NCI-H1417 treated with DMSO at 0.1 percent for 48 hours (cell line): Measurements from ENCODE around the gene CCDC91.

Experiments
- DNase-seq: peaks from one replicate; lab custom pipeline; 2025; lab: John Stamatoyannopoulos, UW

Gene CCDC91, protein sequence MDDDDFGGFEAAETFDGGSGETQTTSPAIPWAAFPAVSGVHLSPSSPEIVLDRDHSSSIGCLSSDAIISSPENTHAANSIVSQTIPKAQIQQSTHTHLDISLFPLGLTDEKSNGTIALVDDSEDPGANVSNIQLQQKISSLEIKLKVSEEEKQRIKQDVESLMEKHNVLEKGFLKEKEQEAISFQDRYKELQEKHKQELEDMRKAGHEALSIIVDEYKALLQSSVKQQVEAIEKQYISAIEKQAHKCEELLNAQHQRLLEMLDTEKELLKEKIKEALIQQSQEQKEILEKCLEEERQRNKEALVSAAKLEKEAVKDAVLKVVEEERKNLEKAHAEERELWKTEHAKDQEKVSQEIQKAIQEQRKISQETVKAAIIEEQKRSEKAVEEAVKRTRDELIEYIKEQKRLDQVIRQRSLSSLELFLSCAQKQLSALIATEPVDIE

DNA sequence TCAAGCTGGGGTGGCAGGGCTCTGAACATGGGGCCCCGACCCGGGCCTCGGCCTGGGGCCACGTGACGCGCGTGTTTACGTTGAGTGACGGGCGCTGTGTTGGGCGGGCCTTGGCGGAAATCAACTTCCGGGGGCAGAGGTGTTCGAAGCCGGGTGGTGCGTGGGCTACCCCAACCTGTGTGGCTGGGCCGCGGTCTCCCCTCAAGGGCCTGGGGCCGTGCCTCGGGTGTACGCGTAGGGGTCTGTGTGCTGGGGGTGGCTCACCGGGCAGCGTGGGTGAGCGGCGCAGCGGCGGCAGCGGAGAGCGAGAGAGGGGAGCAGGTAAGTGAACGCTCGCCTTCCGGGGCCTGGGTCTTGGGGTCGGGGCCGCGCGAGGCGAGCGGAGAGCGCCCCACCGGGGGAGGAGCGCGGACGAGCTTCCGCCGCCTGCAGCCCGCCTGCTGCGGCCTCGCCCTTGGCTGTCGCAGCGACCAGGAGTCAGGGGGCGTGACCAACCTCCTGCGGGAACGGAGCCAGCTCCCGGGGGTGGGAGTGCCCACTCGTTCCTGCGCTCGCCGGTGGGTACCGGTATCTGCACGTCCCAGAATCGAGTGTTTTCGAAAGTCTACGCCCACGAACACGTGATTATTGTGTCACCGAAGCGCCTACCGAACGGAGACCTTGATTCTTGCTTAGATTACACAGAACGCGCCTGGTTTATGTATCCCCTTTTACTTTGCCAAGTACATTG lies at the start of gene CCDC91:
TSS of gene CCDC91 (plus strand) at position 136 of the 730 bp plus-strand sequence. CDS start 66,760 bp downstream, outside the sequence.
- peak; percentile 64 for DNase-seq

DNA sequence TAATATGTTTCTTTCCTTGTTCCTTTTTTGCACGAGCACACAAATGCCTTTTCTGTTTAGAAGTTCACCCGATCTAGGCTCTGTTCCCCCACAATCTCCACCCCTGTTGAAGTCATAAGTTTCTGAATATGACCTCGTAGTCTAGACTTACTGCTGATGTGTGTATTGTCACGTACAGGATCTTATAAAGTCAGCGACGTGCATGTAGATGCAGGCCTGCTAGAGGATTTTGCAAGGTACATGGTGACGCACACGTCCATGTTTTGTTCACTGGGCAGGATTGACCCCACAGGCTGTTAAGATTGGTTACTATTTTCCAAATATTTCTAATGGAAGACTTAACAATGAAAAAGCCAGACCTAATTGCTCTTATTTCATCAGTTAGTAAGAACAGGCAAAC lies 46.2 kb upstream of the CCDC91 start:
- no peak for DNase-seq

DNA sequence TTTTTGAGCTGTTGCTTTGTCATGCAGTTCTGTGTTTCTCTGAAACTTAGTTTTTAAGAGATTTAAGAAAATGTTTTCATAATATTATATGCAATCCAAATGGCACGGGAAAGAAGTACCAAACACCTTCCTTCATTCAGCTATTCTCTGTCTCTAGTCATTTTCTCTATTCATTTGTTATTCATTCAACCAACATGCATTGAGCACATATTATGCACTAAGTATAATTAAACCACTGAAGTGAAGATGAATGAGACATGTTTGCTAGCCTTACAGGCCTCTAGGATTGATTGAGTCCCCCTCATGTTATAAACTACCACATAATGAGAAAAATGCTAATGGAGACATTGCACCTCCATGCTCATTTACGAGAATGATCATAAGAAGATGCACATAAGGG lies 45.7 kb upstream of the CCDC91 start:
- DNase-seq = no peak

DNA sequence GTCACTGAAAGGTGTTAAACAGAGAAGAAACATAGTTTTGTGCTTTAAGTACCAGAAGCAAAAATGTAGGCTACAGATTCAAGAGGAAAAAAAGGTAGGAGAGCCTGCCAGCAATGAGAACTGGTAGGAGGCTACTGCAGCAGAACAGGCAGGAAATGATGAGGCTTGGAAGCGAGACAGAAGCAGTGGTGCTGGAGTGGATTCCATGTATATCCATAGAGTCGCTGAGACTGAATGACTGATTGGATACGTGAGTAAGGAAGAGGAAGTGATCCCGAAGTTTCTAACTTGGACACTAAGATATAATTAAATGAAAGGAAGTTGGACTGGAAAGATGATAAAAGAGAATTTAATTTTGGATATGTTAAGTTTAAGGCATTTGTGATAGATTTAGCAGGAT lies 45.0 kb upstream of the CCDC91 start:
- DNase-seq = no peak

DNA sequence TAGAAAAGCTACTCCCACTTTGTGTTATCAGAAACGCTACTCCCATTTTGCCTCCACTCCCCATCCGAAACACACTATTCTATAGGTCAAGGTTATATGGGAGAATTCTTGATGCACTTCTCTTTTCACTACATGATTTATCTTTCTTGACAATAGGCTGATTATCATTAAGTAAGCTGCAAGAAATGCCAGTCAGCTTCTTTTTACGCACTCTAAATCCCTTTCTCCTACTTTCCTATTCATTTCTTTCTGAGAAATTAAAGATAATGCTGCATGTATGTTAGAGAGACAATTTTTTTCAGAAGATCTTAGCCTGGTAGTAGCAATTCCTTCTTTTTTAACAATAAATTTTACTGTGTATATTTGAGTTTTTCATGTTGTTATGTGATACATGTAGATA lies 41.0 kb upstream of the CCDC91 start:
- no peak for DNase-seq

DNA sequence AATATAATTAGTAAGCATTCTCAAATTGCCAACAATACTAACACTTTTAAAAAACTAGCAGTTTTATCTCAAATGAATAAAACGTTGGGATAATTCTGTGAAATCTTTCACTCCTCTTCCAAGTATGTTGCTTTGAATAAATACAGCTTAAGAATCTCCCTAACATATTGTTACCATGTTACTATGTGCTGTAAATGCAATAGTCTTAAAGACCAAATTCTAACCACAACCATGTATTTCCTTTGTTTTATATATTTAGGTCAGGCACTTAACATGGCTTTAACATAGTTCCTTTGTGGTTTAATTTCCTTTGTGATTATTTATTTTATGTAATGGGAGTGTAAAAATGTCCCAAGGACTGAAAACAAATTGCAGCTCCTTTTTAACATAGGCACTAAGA lies 33.9 kb upstream of the CCDC91 start:
- DNase-seq = no peak

DNA sequence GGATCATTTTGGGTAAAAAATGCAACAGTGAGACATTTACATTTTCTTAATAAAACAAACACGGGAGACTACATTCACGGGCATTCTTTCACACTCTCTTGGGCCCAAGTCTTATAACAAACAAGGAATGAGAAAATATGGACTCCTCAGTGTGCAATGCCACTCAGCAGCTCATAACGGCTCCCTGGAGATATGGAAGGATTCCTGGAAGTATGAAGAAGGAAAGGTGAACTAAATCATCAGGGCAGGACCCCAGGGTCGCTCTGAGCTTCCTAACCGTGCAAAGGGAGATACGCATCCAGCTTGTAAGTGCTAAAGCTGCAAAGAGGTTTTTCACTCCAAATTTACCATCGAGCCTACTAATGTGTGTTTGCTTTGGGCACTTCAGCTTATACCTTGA lies 33.5 kb upstream of the CCDC91 start:
- no peak for DNase-seq

DNA sequence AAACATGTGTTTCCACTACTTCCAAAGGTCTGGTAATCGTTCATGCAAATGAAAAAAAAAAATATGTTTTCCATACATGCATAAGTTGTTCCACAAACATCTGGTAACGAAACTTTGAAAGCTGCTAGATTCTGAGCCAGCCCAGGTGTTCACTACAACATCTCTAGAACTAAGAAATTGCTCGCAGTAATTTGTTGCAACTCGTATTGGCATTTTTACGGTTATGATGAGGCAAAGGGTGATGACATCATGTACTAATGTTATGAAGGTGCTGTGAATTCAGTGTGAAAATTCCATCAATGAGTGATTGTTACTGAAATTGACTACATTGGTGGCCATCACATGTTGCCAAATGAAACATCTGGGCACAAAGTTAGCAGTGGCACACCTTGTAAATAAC lies 31.9 kb upstream of the CCDC91 start:
- no peak for DNase-seq

DNA sequence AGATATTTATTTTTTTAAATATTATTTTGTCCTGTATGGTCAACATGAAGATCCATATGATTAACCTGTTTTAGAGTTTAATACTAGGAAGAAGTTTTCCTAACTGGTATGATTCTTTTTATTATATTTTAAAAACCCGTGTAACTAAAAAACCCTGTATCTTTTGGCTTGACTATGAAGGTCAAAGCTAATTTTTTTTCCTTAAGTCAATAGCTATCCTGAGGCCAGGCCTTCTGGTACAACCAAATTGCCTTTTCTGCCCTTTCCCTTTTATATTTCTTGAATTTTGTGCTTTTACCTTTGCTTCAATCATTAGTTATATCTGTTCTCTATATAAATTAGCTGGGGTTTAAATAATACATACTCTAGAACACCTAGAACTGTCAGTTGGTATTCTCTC lies 30.6 kb upstream of the CCDC91 start:
- DNase-seq = no peak

DNA sequence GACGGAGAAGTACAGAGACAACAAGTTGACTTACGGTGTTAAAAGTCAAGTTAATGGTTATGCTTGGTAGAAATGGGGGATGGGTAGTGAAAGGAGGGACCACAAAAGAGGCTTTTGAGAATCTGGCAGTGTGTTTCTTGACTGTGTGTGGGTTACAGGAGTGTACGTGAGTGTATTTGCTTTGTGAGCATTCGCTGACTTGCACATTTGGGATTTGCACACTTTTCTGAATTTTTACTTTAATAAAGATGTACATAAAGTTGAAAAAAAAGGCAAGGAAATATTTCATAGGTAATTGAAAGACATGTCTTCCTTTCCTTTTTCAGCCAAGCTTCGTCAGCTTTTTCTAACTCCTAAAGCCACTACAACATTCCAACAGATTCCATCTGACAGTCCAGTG lies 28.6 kb upstream of the CCDC91 start:
- no peak for DNase-seq

DNA sequence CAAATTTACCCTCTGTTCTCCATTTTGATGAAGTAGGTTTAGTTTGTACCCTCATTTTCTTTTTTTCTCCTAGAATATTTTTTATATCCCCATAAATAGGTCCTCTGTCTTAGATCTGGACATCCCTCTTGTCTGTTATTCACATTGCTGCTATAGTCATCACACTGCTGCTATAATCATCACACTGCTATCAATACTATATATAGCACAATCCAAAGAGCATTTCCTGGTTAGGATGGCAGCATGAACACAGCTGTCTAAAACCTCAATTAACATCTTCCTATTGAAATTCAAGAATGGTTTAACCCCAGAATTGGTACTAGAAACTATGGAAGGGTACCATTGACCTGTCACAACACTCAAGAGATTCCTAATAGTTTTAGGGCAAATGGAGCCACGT lies 27.6 kb upstream of the CCDC91 start:
- DNase-seq = no peak

DNA sequence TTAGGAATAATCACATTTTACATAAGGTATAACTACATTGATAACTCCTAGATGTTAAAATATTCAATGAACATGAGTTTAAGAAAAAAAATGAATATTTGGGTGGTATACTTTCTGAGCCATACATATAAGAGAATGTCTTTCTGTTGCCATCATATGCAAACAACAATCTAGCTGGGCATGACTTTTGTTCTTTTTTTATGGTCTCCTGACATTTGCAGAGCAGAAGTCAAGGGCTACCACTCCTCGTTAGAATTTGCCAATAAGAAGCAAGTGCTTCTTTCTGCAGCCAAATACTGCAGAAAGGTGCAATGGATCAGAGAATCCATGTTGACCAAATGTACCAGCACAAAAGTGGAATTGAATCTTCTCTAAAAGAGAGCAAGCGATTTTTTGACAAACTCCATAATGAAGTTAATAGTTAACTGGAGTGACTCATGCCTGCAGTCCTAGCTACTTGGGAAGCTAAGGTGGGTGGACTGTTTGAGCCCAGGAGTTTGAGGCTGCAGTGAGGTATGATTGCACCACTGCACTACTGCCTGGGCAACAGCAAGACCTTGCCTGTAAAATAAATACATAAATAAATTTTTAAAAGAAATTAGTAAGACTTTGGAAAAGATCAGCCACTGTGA lies 25.5 kb upstream of the CCDC91 start:
- no peak for DNase-seq

DNA sequence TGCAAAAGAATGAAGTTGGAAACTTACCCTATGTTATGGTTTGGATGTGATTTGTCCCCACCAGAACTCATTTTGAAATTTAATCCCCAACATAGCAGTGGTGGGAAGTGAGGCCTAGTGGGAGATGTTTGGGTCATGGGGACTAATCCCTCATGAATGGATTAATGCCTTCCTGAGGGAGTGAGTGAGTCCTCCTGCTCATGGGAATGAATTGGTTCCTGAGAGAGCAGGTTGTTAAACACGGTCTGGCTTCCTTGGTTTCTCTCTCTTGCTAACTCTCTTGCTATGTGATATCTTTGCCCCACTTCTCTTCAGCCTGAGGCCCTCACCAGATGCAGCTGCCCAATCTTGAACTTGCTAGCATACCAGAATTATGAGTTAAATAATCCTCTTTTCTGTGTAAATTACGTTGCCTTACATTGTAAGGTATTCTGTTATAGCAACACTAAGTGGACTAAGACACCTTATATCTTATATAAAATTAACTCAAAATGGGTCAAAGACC lies 22.2 kb upstream of the CCDC91 start:
- no peak for DNase-seq

DNA sequence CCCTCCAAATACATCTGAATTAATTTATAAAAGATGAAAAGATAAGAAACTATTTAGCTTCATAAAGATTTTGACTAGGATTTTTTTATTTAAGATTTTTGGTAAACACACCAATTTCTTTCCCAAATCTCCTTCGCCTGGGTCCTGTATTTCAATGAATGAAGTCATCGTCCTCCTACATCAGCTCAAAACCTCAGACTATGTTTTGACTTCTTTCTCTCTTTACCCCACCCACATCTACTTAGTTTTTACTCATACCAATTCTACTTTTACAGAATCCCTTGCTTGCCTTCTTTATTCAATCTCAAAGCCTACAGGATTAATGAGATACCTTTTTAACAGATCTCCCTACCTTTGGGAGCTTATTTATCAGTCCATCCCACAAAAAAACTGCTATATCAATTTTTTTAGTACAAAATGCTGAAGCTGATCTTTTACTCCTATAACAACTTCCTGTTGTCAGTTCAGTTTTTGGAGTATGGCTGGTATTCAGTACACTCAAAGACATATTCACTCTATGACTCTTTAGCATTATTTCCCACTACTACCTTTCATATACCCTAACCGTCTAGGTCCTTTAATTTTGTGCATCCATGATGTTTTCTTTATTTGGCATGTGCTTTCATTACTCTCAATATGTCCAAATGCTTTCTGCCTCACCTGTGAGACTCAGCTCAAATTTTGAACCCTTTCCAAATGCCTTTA lies 18.7 kb upstream of the CCDC91 start:
- DNase-seq = no peak

DNA sequence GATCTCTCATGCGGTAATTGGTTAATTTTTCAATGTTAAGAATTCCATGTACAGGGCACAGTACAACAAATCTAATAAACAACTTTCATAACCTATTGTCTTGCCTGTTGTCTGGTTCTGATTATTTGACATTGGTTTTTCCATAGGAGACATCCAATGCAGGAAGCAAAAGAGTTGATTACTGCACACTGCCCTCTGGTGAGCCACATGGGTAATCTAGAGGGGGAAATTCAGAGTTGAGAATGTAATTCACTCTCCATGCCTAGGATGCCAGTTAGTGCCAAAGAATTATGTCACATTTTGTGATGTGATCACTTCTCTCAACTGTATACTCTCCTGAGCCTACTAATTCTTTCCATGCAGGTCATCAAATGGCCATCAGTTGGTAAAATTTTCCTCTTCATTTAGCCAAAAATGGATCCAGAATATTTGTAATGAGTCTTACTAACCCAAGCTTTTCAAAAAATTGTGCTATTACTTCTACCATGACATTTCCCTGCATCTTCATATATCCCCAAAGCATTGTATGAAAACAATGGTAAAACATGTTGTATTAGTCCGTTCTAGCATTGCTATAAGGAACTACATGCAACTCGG lies 17.7 kb upstream of the CCDC91 start:
- DNase-seq = no peak

DNA sequence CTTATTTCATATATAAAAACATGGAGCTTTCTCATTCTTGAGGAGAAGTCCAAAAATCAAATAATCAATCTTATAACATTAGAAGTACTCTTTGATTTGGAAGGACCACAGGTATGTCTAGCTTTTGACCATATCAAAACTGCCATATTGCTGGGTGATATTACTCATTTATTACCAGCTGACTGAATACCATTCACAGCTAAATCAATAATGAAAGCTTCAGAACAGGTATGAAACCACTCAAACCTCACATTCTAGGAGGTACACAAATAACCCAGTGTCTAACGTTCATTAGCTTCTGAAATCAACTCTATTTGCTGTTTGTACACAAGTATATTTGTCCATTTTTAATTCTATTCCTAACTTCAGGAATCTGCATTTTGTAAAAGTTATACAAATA lies 16.8 kb upstream of the CCDC91 start:
- no peak for DNase-seq

DNA sequence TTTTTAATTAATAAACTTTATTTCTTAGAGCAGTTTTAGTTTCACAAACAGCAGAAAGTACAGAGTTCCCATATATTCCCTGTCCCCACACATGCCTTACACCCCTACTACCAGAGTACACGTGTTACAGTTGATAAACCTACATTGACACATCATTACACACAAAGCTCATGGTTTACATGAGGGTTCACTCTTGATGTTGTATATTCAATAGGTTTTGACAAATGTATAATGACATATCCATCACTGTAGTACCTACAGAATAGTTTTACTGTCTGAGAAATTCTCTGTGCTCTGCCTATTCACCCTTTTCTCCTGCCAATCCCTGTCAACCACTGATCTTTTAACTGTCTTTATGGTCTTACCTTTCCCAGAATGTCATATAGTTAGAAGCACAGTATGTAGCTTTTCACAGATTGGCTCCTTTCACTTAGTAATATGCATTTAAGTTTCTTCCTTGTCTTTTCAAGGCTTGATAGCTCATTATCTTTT lies 15.1 kb upstream of the CCDC91 start:
- DNase-seq = no peak

DNA sequence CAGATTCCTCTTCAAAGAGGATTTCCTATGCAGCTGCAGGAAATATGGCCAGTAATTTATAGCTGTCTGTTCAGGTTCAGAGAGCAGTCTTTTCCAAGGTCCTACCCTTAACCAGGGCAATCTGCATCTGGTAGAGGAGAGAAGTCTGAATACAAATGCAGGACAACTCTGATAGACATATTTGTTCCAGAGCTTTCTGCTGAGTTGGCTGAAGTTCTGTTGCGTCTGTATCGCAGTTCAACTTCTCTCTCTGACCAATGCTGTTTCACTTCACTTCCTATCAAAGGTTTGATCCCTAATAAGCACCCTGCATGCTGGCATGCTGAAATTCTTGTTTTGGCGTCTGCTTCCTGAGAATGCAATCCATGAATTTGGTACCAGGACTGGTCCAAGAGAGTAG lies 14.0 kb upstream of the CCDC91 start:
- DNase-seq = no peak

DNA sequence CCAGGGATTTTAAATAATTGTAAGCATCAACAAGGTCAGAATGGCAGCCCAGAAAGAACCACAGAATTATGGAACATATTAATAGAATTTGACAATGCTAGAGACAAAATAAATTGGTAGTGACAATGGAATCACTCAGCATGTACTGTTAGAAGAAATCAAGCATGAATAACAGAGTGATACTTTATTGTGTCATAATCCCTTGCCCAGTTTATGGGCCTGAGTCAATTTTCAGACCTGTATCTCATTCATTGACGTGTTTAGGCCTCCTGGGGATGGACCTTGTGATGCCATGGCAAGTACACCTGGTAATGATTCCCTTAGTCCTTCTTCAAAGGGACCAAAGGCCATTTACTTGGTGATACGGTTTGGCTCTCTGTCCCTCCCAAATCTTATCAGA lies 12.8 kb upstream of the CCDC91 start:
- DNase-seq = no peak

DNA sequence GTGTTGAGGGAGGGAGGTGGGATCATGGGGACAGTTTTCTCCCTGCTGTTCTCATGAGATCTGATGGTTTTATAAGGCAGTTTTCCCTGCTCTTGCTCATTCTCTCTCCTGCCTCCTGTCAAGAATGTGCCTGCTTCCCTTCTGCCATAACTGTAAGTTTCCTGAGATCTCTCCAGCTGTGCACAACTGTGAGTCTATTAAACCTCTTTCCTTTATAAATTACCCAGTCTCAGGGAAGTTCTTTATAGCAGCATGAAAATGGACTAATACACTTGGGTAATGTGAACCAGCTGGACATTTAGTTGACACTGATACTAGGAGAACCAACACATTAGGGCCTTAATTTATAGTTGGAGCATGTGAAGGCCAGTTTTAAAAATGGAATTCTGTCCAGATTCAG lies 12.4 kb upstream of the CCDC91 start:
- DNase-seq = no peak

DNA sequence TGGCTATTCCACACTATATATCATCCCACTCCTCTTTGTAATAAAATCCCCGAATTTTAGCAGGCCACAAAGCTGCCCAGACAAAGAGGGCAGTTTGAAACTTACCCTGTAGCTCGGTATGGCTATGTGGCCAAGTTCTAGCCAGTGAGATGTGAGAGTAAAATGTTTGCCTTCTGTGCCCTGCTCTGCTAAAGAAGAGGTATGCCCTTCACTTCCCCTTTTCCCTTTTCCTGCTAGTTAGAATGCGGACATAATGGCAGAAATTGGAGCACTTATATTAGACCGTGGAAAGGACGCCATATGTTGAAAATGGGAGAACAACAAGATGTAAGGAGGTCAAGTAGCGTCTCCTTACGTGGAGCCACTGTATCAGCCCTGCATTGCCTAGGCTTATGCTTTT lies 11.5 kb upstream of the CCDC91 start:
- no peak for DNase-seq

DNA sequence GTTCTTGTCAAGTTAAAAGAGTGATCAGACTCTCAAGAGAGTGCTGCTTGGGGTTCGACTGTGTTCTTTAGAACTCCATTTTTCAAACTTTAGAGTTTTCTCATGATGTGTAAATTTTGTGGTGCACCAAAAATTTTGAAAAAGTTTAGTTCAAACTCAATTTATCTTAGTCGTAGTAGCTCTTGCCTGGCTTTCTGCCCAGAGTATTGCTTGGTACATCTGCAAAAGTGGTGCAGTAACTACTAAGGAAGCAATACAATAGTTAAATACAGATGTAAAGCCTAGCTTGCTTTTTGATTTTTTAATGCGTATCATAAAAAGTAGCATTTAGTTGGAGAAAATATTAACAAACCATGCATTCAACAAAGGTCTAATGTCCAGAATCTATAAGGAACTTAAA lies 9.5 kb upstream of the CCDC91 start:
- DNase-seq = no peak
